Amniotic epithelial cell (primary cell): Measurements from ENCODE around the gene HOXC12.

ENCODE experiments used
- DNase-seq: peaks from one replicate; pipeline ENCODE4 v3.0.0-alpha.2; 2010; ENCODE audit warnings: low read depth

Gene HOXC12

DNA sequence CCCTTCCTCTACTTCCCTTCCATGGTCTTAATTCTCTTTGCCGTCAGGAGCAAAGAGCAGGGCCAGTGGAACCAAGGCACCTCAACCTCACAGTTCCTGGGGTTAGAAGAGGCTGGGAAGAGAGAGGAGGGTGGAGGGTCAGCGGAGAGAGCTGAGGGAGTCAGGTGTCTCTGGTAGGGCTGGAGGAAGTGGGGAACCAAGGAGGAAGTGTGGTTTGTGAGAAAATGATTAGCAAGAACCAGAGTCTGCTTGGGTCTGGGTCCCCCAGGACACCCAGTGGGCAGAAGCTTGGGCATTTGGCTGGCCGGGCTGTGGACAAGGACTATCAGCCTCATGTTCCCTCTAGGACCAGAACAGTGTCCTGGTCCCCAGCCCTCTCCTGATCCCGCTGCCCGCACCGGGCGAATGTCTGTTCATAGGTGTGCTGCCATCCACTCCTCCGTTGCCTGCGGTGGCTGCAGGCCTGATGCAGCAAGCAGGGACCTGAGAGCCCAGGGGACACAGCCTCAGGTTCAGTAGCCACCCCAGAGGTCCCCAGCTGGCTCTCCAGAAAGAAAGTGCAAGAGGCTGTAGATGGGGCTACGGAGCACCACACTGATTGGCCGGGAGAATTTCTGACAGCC lies 2.3 kb downstream of the HOXC12 start:
- DNase-seq, result no peak

DNA sequence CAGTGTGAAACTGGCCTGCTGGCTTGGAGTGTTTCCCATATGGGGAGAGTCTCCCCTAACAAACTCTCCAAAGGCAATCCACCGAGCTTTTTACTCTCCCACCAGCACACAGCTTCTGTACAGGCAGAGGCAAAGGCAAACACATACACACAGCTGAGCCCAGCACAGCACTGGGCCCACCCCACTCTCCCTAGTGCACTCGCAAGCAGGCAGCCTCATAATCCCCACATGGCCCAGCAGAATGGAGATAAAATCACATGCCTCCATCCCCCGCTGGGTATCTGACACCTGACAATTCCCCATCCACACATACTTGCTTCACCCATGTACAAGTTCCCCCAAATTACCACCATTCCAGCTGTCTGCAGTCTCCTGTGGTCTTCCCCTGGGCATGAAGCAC lies 3.4 kb downstream of the HOXC12 start:
- no peak for DNase-seq

DNA sequence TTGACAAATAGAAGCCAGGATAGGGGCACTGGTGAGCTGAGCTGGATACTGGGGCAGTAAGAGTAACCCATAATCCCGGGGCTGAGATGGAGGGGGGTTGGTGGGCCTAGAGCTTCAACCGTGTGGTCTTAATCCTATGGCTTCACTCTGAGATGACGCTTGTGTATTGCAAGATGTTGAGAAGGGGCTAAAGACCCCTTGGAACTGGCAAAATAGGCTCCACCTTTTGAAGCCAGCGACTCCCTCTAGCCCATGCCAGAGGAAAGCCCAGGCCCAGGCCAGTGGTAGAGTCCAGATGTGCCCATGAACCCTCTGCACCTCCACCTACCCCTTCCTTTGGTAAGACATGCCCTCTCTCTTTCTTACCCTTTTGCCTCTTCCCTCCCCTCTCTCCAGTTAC lies 4.6 kb downstream of the HOXC12 start:
- DNase-seq, result no peak

DNA sequence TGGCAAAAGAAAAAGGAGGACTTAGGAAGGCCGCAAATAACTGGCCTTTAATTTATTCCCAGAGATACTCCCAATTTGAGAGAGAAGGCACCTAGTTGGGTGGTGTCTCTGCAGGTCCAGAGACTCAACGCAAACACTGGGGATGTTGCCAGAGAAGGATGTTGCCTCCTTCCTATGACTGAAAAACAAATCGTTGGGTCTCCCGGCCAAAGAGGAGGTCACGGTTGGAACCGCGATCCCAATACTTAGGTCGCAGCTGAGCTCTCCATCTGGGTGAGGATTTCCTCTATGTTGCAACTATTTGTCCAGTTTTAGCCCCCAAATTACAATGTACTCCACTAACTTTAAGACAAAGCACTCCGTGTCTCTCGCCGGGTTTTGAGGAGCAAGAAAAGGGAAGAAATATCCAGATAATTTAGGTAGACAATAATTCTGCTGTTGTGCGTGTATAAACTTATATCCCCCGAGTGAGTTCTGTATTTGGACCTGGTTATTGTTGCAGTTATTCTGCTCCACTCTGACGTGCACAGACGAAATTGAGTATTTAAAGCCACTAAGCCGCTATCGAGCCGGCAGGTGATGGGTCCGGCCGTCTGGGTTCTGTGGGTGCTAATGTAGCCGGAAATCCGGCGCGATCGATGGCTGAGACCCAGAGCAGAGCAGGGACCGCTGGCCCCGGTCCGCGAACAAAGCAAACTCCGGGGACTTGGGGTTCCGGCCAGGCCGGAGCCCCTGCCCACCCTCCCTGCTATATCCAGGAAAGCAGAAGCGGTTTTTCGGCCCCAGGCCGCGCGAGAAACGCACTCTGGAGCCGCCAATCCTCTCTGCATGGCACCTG lies 5.7 kb downstream of the HOXC12 start:
- DNase-seq, result no peak

DNA sequence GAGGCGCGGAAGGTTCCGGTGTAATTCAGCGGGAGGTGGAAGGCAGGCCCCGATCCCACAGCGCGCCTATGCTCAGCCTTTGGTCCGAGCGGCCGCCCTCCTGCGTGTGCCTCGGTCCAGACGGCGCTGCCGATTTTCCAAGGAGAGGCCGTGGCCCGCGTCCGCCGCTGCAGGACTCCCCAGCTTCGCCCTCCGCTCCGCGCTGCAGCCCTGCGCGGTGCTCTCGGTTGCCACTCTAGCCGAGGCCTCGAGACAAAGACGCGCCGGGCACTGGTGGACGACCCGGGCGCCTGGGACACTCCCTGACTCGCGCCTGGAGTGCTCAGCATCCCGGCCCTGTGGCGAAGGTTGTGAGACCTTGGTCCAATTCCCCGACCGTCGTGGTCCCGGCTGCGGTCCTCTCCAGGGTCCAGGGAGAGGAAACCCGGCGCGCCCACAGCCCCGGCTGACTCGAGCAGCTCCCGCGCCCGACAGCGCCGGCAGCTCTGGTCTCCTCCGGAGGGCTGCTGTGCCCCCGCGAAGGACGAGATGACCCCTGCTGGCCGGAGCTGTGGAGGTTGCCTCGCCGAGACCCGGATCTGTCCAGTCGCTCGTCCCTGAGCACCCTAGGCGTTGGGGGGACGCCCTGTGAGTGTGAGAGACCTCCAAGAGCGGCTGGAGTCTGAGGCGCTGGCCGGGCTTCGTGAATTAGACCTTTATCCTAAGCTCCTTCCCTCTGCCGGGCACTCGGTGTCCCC lies 6.5 kb downstream of the HOXC12 start:
- DNase-seq, result no peak

DNA sequence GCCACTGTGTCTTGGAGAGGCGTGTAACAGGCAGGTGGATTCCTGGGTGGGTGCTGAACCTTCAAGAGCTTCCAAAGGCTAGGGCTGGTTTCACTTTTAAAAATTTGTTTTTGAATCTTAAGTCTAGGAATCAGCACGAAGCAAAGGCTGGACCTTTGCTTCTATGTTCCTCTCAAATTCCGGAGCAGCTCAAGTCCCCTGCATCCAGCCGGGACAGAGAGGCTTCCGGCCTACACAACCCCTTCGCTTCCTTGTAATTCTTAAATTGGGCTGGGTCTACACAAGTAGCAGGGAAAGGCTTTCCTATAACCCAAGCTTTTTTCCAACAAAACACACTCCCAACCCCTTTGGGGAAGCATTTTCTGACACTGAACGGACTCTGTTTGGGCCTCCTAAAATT lies 8.3 kb downstream of the HOXC12 start:
- no peak for DNase-seq

DNA sequence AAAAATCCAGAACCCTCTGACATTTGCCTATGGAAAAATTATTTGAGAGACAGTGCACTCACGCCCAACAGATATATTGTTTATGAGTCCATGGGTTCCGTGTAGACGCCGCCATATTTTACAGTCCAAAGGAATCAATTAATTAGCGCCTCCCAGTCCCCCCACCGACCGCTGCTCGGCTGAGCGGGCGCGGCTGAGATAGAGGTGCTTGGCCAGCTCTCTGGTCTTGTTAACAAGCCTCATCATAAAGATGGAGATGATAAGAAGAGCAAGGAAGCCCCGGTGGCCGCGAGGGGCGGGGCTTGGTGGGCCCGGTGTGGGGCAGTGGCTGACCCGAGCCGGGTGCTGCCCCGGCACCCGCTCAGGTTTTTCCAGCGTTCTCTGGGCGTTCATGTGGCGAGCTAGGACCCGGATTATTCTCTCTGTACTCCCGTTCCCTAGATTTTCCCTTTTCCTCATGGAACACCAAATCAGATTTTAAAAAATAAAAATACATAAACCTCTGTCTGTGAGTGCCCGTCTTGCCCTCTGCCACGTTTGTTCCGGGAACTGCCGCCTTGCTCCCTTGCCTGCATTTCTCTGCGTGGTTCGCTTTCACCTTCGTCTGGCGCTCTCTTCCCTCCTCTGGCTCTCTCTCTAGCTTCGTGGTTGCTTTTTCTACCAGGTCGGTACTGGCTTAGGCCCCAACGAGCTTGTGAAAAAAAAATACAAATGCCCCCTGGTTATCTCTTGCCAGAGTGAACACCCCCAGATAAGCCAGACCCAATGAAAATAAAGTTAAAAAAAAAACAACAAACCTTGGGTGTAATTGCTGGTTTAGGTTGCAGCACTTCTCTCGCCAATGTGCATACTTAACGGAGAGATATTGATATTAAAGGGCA lies 9.0 kb downstream of the HOXC12 start:
- no peak for DNase-seq

DNA sequence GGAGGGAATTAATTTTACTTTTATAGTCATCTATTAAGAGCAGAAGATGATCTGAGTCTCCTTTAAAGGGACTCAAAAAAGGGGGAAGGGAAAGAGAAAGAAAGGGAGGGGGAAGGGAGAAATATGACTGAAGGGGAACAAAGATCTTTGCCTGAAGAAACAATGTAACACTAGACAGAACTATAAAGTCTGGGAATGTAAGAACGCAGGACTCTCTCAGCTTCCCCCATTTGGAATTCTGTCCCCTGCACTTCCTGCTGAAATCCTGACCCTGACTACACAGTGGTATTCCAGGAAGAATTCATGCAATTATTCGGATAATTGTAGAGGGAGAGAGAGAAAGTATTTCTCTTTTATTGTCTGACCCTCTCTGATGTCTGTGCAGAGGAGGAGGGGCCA lies 9.6 kb downstream of the HOXC12 start:
- no peak for DNase-seq

DNA sequence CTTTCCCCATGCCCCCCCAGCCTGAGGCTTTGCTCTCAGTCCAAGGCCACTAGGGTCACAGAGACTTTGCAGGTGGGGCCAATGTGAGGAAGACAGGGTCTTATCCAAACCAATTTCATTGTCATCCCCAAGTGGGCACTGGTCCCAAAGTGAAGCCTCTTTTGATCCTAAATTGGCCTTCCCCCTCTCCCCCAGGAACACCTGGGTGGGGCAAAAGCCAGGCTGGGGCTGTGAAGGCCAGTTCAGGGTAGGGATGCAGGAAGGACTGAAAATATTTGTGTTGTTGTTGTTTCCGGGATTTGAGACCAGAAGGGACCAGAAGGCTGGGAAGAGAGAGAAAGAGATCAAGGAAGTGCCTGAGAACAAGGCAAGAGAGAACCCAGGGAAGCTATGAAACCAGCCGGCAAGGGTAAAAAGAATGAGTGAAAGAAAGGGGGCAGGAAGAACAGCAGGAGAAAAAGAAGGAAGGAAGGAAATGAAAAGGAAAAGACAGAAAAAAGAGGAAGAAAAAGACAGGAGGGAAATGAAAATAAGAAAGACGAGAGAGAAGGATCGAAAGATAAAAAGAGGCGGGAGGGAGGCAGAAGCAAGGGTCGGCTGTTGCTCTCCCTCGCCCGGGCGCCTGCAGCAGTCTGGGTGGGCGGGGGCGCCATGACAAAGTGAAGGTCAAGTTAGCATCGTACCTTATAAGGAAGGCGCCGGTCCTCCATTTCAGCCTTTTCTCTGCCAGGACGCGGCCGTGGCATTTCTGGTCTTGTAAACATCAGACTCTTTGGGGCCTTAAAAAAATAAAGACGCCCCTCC lies 10.8 kb downstream of the HOXC12 start:
- DNase-seq, result no peak

DNA sequence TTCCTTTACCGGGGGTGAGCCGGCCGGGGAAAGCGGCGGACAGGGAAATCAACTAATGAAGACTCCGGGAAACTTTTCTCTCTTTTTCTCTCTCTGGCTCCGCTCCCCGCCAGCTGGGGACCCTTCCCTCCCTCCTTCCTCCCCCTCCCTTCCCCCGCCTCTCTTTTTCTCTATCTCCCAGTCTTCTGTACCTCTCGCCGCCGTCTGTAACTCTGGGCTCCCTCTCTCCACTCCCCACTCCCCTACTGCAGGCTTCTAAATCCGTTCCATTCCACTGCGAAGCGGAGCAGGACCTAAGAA lies 11.3 kb downstream of the HOXC12 start:
- no peak for DNase-seq

DNA sequence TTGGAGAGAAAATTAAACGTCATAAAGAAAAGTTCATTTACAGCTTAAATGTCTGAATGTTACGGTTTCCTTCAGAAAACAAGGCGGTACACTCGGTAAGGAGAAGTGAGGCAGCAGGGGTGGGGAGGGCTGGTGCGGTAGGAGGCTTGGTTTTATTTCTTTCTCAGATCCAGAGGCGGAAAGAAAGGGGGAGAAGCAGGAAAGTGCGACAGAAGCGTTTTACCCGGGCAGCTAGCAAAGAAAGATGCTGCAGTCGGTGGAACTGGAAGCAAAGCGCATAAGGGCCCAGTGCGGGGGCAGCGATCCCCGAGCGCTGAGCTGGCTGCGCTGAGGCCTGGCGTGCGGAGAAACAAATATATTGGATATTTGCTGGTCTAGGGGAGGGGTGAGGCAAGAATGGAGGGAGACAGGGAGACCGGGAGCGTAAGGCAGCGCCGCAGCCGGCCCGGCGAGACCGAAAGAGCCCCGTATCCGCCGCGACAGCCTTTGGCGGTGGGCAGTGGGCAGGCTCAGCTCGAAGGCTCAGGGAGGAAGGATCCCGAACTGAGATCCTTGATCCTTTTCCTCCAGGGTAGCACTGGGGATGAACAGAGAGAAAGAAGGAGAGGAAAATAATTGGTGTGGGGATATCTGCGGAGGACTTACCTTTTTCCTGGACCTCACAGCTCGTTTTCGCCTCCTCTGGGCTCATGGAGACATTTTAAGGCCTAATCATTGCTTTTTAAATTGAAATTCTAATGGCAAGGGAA lies 11.9 kb downstream of the HOXC12 start:
- DNase-seq, result no peak

DNA sequence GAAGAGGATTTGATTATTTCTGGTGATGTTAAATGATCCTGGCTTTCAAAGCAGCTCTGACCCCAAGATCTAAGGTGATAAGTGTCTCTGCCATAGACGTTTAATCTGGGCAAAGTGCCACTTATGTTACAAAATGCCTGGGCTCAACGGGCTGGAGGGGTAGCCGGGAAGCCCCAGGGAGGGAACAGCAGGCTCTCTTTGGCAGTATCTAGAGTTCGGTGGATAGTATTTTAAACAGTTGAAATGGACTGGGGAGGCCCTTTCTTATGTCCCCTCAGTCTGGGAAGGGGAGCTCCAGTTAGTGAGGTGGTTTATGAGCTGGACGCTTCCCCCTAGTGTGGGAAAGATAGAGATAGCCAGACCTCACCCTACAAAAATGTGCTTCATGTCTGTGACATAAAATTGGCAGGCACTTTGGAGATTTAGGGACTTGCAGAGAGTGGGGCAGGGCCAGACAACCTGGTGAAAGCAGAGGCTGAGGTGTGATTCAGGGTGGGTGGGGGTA lies 12.8 kb downstream of the HOXC12 start:
- no peak for DNase-seq

DNA sequence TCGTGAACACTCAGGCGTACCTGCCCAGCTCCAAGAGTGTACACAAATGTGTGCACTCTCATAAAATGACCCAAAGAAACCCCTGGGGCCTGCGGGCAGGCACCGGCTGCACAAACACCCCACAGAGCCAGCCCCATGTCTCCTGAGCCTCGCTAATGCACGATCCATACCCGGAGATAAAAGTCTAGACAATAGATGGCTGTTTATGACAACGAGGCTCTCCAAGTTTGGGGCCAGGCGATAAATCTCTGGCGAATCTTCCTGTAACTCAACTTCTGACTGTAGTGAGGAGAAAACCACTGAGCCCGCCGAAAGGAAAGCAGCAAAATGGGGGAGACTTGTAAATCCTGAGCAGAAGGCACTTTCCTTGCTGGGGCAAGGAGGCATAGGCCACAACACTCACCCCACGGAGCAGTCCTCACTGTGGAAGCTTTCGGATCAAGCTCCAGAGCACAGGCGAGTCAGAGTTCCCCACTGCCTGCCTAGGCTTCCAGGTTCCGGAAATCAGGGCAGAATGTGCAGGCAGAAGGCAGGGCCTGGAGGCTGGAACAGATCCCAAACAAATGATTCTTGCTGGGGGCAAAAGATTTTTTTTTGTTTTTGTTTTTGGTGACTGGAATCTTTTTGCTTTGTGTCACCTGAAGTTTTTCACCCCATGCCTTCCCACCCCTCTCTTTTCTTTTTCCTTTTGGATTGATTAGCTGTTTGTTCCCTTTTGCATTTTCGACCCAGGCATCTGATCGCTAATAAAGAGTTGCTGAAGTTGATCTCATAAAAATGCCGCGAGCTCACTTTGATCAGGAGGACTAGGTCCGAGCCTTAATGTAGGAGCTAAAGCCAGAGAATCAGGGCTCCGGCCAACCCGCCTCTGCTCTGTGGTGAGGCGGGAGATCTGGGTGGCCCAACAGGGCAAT lies 13.8 kb downstream of the HOXC12 start:
- no peak for DNase-seq

DNA sequence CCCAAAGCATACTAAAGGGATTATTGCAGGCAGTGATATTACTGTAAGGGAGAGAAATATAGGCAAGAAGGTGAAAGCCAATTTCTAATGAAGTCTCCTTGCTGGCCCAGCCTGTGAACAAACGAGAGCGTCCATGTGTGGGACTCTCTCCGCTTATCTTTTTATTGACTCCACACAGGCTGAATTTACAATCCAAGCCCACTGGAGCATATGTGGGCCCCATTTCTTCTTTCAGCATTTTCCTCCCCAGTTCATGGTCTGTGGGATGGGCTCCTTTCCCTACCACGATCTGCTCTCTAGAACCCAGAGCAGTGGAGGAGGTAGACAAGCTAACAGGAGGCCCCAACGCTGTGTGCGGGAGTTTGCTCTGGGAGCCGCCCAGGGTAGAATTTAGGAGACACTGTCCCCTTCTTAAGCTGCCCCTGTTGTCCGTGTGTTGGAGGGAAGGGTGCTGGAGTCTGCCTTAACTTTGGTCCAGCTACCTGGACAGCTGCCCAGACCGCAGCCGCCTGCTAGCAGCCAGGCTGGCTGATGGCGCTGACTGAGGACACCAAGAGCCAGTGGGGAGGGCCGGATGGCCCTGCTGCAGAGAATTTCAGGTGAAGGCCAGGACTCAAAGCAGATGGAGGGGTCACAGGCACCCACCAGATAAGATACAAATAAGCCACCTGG lies 15.0 kb downstream of the HOXC12 start:
- DNase-seq, result no peak

DNA sequence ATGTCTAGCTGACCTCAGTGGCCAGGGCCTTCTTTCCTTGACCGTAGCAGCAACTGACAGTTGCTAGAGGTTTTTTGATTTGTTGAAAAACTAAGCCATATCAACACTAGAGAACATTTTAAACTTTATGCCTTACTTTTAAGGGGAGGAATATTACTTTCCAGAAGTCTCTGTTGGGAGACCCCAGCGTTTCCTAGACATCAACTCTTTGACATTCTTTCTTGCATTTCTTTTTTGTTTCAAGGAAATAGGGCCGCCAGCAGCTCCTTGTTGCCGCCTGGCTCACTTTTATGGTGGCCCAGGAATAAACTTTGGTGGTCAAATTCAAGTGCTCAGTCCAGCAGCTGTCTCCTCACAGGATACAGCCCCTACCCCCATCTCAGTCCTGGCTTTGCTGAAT lies 15.7 kb downstream of the HOXC12 start:
- DNase-seq, result no peak

DNA sequence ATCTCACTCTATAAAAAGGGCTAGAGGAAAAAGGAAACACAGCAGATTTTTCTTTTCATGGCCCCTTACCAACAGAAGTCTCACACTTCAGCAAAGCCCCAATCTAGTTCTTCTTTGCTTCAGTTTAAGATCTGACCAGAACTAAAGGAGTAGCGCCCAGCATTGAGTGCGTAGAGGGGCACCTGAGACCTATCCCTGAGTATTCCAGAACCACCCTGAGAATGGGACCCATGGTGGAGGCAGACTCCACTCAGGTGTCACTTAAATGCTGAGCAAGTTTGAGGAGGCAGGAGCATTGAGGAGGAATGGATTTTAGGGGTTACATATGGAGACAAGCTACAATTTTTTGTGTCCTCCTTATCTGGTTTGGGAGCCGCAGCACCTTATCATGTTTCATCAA lies 16.4 kb downstream of the HOXC12 start:
- DNase-seq, result no peak

DNA sequence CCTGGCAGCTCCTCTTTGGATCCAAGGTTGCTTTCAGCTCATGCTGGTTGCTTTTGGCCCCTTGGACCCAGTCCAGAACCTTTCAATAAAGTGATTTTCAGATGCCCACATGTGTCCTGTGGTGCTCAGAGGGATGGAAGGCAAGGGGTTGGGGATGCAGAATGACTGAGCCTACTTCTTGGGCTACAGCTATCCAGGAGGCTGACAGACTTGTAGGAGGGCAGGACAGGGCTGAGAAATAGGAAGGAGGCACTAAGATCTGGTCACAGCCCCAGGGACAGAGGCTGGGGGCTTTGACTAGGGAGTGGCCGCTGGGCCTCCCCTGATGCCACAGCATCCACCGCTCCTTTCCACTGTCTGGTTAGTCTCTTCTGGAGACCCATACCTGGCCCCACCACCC lies 17.0 kb downstream of the HOXC12 start:
- DNase-seq, result no peak

DNA sequence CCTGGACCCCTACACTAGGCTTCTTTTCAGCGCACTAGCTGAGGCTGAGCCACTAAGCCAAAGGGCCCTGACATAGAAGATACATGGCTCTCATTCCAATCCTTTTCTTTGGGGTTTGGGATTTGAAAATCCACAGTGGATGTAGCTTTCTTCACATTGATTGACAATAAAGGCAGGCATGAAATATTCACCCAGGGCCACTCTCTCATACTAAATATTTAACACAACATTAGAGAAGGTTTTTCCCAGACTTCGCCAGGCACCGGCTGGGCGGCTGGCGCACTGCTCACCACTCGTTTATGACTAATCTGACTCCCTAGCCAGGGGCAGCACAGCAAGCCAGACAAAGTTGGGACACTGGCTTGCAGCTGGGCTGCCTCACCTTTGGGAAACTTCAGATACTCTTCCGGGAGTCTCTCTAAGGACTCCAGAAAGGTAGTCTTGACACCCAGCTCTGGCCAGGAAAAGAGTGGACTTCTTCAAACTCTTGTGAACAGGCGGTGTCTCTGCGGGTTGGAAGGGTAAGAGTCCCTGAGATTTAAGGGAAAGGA lies 17.5 kb downstream of the HOXC12 start:
- peak; percentile 18 for DNase-seq
